Left ventricle myocardium inferior (tissue), 1 donor: ENCODE measurements around the gene RIPK4. TPM values are rescaled to one million over a fixed set of nuclear protein-coding genes. Genes with fewer than 3 reads are reported as not detected.

Source experiments
- DNase-seq: peaks from one replicate; pipeline ENCODE4 v3.0.0-alpha.2; 2020
- H3K27ac ChIP-seq: fragments of 200-600 bp; replicated peaks from 2 replicates; pipeline ENCODE4 v1.8.0; 2021
- H3K27me3 ChIP-seq: fragments of 200-600 bp; 2 replicates; pipeline ENCODE4 v1.8.0; 2021; ENCODE audit warnings: low read depth
- H3K36me3 ChIP-seq: fragments of 200-600 bp; 2 replicates; pipeline ENCODE4 v1.8.0; 2021
- H3K4me1 ChIP-seq: fragments of 200-600 bp; 2 replicates; pipeline ENCODE4 v1.8.0; 2021
- H3K4me3 ChIP-seq: fragments of 200-600 bp; 2 replicates; pipeline ENCODE4 v1.8.0; 2021; ENCODE audit warnings: mild to moderate bottlenecking, moderate library complexity
- H3K9me3 ChIP-seq: fragments of 200-600 bp; replicated peaks from 2 replicates; pipeline ENCODE4 v1.8.0; 2021
- CTCF ChIP-seq: fragments of 200-600 bp; IDR thresholded peaks from 2 replicates; pipeline ENCODE4 v1.8.0; 2021; ENCODE audit warnings: antibody characterized with exemption, mild to moderate bottlenecking, borderline replicate concordance
- intact Hi-C: fragments of 100-400 bp; cut with micrococcal nuclease; formaldehyde crosslinking; loops from one replicate; pipeline ENCODE4 v1.11.0; 2022
- total RNA-seq: library from RNA; stranded (reverse); fragmentation: NEBNext Ultra II Directional; extraction: Animal tissue kit (Norgen Biotek cat#: 25700); gene quantifications from one replicate; pipeline ENCODE4 v1.2.1, GENCODE V29; 2021
- donor health status: DM: no; HTN: yes; CAD: no; lungs with severe emphysema.

RIPK4 gene
- total RNA-seq, 1 donor from 2014 or later: 0.11 TPM

GRCh38 chr21:41809891-41810596 is 43.2 kb upstream of the RIPK4 start:
- no peak overlapping the region for H3K27ac ChIP-seq
- TF ChIP-seq CTCF: no peak
- peaks cover 50% of the 10 kb centered on the region for H3K36me3 ChIP-seq
- no peaks in the 10 kb centered on the region for H3K27me3 ChIP-seq
- no peak for DNase-seq
- intact Hi-C loops: no loop called here
- H3K4me3 ChIP-seq: no peak overlapping the region
- H3K4me1 ChIP-seq: no peaks in the 10 kb centered on the region
- no peaks in the 10 kb centered on the region for H3K9me3 ChIP-seq

- Histone ChIP-seq H3K27ac (no peak overlapping the region), H3K9me3 (no peaks in the 10 kb centered on the region), H3K4me1 (no peaks in the 10 kb centered on the region), H3K36me3 (peaks cover 46% of the 10 kb centered on the region), H3K4me3 (no peak overlapping the region), H3K27me3 (no peaks in the 10 kb centered on the region)
- intact Hi-C loops: no loop called here
- no peak for TF ChIP-seq CTCF
- DNase-seq: no peak
These were observed 42.0 kb upstream of the RIPK4 start for GRCh38 chr21:41808846-41809245.

GRCh38 chr21:41808094-41808493 is 41.2 kb upstream of the RIPK4 start:
- intact Hi-C loops: no loop called here
- Histone ChIP-seq H3K4me1 (peaks cover 3% of the 10 kb centered on the region), H3K27me3 (no peaks in the 10 kb centered on the region), H3K9me3 (no peaks in the 10 kb centered on the region), H3K36me3 (peaks cover 41% of the 10 kb centered on the region), H3K4me3 (no peak overlapping the region), H3K27ac (no peak overlapping the region)
- DNase-seq: no peak
- no peak for TF ChIP-seq CTCF

GRCh38 chr21:41806773-41807172 is 39.9 kb upstream of the RIPK4 start:
- Histone ChIP-seq H3K4me1 (peaks cover 6% of the 10 kb centered on the region), H3K36me3 (peaks cover 33% of the 10 kb centered on the region)
- no peak for TF ChIP-seq CTCF

GRCh38 chr21:41805643-41806042 is 38.8 kb upstream of the RIPK4 start:
- intact Hi-C loops: no loop called here
- peaks cover 6% of the 10 kb centered on the region for H3K4me1 ChIP-seq
- H3K4me3 ChIP-seq: no peak overlapping the region
- peaks cover 34% of the 10 kb centered on the region for H3K36me3 ChIP-seq
- no peak for DNase-seq
- no peak for TF ChIP-seq CTCF
- H3K27ac ChIP-seq: no peak overlapping the region
- H3K27me3 ChIP-seq: no peaks in the 10 kb centered on the region
- no peaks in the 10 kb centered on the region for H3K9me3 ChIP-seq

More at GRCh38 chr21:41806773-41807172, 39.9 kb upstream of the RIPK4 start:
- Histone ChIP-seq H3K27ac (no peak overlapping the region), H3K4me3 (no peak overlapping the region), H3K9me3 (no peaks in the 10 kb centered on the region), H3K27me3 (no peaks in the 10 kb centered on the region)
- intact Hi-C loops: no loop called here
- DNase-seq: no peak
